Right hindlimb (tissue), 1 donor: Measurements from ENCODE around the gene ZNF649.

ENCODE experiments used
- DNase-seq: peaks from one replicate; pipeline ENCODE4 v3.0.0-alpha.2; 2018

ZNF649 gene

GRCh38 chr19:51887522-51888498 lies 17.0 kb downstream of the ZNF649 start, which contains the start of gene ZNF577:
ZNF577 (minus strand) TSS chr19:51887951; CDS start chr19:51880382, 7,569 bp downstream.
- DNase-seq: peak; percentile 96

- no peak for DNase-seq
These were observed 20.1 kb downstream of the ZNF649 start for GRCh38 chr19:51884713-51885112.

GRCh38 chr19:51882518-51882917 lies 22.3 kb downstream of the ZNF649 start:
- no peak for DNase-seq

- no peak for DNase-seq
These were observed 31.7 kb downstream of the ZNF649 start for GRCh38 chr19:51873097-51873496.

GRCh38 chr19:51861870-51862622 lies 42.8 kb downstream of the ZNF649 start:
- no peak for DNase-seq
